Mesenchymal stem cell (in vitro differentiated cells and primary cell): Measurements from ENCODE around the gene HSPH1.

Experiments used
- DNase-seq: peaks from one replicate; pipeline ENCODE4 v3.0.0-alpha.2; 2013
- H2AFZ ChIP-seq: one replicate; pipeline ENCODE4 v1.6.1; 2013; ENCODE audit warnings: low read depth, mild to moderate bottlenecking, control low read depth, inconsistent platforms, low read length, moderate library complexity
- H2AK5ac ChIP-seq: 2 replicates; pipeline ENCODE4 v1.6.1; 2013; ENCODE audit warnings: low read length, moderate library complexity, mild to moderate bottlenecking, inconsistent platforms; ENCODE audit not compliant: severe bottlenecking
- H2BK120ac ChIP-seq: one replicate; pipeline ENCODE4 v1.6.1; 2013; ENCODE audit warnings: low read depth, mild to moderate bottlenecking, inconsistent platforms, low read length, moderate library complexity
- H2BK12ac ChIP-seq, 2 experiments: one replicate each; pipeline ENCODE4 v1.6.1; 2013; ENCODE audit warnings: inconsistent platforms in 2 of 2, low read length in 2 of 2, mild to moderate bottlenecking in 2 of 2, moderate library complexity in 2 of 2, control low read depth in 1 of 2
- H2BK15ac ChIP-seq: one replicate; pipeline ENCODE4 v1.6.1; 2013; ENCODE audit warnings: mild to moderate bottlenecking, low read depth, inconsistent platforms; ENCODE audit not compliant: poor library complexity, severe bottlenecking
- H2BK5ac ChIP-seq: 2 replicates; pipeline ENCODE4 v1.6.1; 2013; ENCODE audit warnings: low read depth, mild to moderate bottlenecking, low read length, control low read depth, inconsistent platforms; ENCODE audit not compliant: poor library complexity, severe bottlenecking
- H3K14ac ChIP-seq, 2 experiments: one replicate each; pipeline ENCODE4 v1.6.1; 2013; ENCODE audit warnings: inconsistent platforms in 2 of 2, low read length in 2 of 2, control low read depth in 1 of 2, mild to moderate bottlenecking in 1 of 2, moderate library complexity in 1 of 2
- H3K18ac ChIP-seq, 2 experiments: one replicate each; pipeline ENCODE4 v1.6.1; 2013; ENCODE audit warnings: inconsistent platforms in 2 of 2, low read length in 2 of 2, control low read depth in 1 of 2, low read depth in 1 of 2, mild to moderate bottlenecking in 1 of 2
- H3K23ac ChIP-seq, 2 experiments: one replicate each; pipeline ENCODE4 v1.6.1; 2013; ENCODE audit warnings: inconsistent platforms in 2 of 2, low read length in 2 of 2, mild to moderate bottlenecking in 2 of 2, moderate library complexity in 2 of 2, control low read depth in 1 of 2
- H3K27ac ChIP-seq: 2 replicates; pipeline ENCODE4 v1.5.1; 2013; ENCODE audit warnings: mild to moderate bottlenecking, moderate library complexity, low read length, control low read depth, inconsistent platforms; ENCODE audit not compliant: poor library complexity, severe bottlenecking
- H3K27me3 ChIP-seq, 2 experiments: 2 replicates each; pipeline versions ENCODE4 v1.6.1 to v1.7.0; 2013; ENCODE audit warnings: low read length in 2 of 2, mild to moderate bottlenecking in 2 of 2, moderate library complexity in 2 of 2, control low read depth in 1 of 2, inconsistent platforms in 1 of 2; ENCODE audit not compliant: control insufficient read depth in 1 of 2, insufficient read depth in 1 of 2
- H3K36me3 ChIP-seq, 2 experiments: 2 replicates each; pipeline versions ENCODE4 v1.6.1 to v1.7.0; 2013; ENCODE audit warnings: low read length in 2 of 2, control low read depth in 1 of 2, inconsistent platforms in 1 of 2, low read depth in 1 of 2, mild to moderate bottlenecking in 1 of 2; ENCODE audit not compliant: insufficient read depth in 2 of 2, control insufficient read depth in 1 of 2
- H3K4ac ChIP-seq, 2 experiments: one replicate each; pipeline ENCODE4 v1.6.1; 2013; ENCODE audit warnings: inconsistent platforms in 2 of 2, low read length in 2 of 2, mild to moderate bottlenecking in 2 of 2, moderate library complexity in 2 of 2, control low read depth in 1 of 2, low read depth in 1 of 2
- H3K4me1 ChIP-seq: 2 replicates; pipeline ENCODE4 v1.6.1; 2013; ENCODE audit warnings: low read depth, low read length, control low read depth; ENCODE audit not compliant: control insufficient read depth, insufficient read depth
- H3K4me2 ChIP-seq: 2 replicates; pipeline ENCODE4 v1.6.1; 2013; ENCODE audit warnings: low read length, mild to moderate bottlenecking, inconsistent platforms; ENCODE audit not compliant: poor library complexity, severe bottlenecking
- H3K4me3 ChIP-seq, 2 experiments: 2 replicates each; pipeline versions ENCODE4 v1.5.1 to v1.7.0; 2013; ENCODE audit warnings: low read length in 2 of 2, mild to moderate bottlenecking in 2 of 2, control low read depth in 1 of 2, low read depth in 1 of 2; ENCODE audit not compliant: insufficient read depth in 1 of 2
- H3K79me1 ChIP-seq: replicated peaks from 2 replicates; pipeline ENCODE4 v1.6.1; 2013; ENCODE audit warnings: mild to moderate bottlenecking, control low read depth, low read length, inconsistent platforms; ENCODE audit not compliant: poor library complexity, severe bottlenecking
- H3K9ac ChIP-seq: 2 replicates; pipeline ENCODE4 v1.7.0; 2013; ENCODE audit warnings: mild to moderate bottlenecking, low read length, moderate library complexity
- H3K9me3 ChIP-seq: 2 replicates; pipeline ENCODE4 v1.7.0; 2013; ENCODE audit warnings: mild to moderate bottlenecking, low read length; ENCODE audit not compliant: control insufficient read depth
- H4K8ac ChIP-seq: one replicate; pipeline ENCODE4 v1.6.1; 2013; ENCODE audit warnings: inconsistent platforms, mild to moderate bottlenecking, low read length, moderate library complexity
- H4K91ac ChIP-seq: one replicate; pipeline ENCODE4 v1.6.1; 2013; ENCODE audit warnings: mild to moderate bottlenecking, low read length, inconsistent platforms
- WGBS: methylation state at CpG from one replicate; pipeline ENCODE4 v1.1.7; 2013; ENCODE audit warnings: mixed read lengths; 5-methylcytosine and 5-hydroxymethylcytosine counted together

Gene HSPH1

GRCh38 chr13:31154939-31155338 is 6.8 kb downstream of the HSPH1 start:
- Histone ChIP-seq H3K23ac (no peak overlapping the region), H2BK5ac (no peak overlapping the region), H3K4me2 (no peak overlapping the region), H3K9ac (peak overlapping the region; percentile 52), H3K4me3 (no peak overlapping the region), H3K18ac (no peak overlapping the region), H3K27ac (no peak overlapping the region), H3K4me1 (no peaks in the 10 kb centered on the region), H2BK12ac (no peak overlapping the region), H2BK15ac (no peak overlapping the region), H3K9me3 (no peaks in the 10 kb centered on the region), H2AK5ac (no peak overlapping the region), H3K79me1 (peaks cover 6% of the 10 kb centered on the region), H3K36me3 (peaks cover 0 to 77% of the 10 kb centered on the region in 2 experiments), H2BK120ac (no peak overlapping the region), H3K4ac (no peak overlapping the region), H4K91ac (no peak overlapping the region), H3K27me3 (no peaks in the 10 kb centered on the region), H2AFZ (no peak overlapping the region), H3K14ac (no peak overlapping the region), H4K8ac (no peak overlapping the region)
- peak; percentile 54 for DNase-seq
- 100% methylated on average over 1 of the region's 2 CpGs for WGBS

GRCh38 chr13:31151837-31152236 is 9.9 kb downstream of the HSPH1 start:
- H3K4me1 ChIP-seq = no peaks in the 10 kb centered on the region
- no peak overlapping the region for H2BK12ac ChIP-seq
- H2BK120ac ChIP-seq = no peak overlapping the region
- H3K4ac ChIP-seq = no peak overlapping the region
- no peak overlapping the region for H2BK15ac ChIP-seq
- H3K36me3 ChIP-seq = peaks cover 0 to 95% of the 10 kb centered on the region in 2 experiments
- H3K18ac ChIP-seq = no peak overlapping the region
- no peak overlapping the region for H3K23ac ChIP-seq
- WGBS = 98% methylated on average over 3 of the region's 3 CpGs
- no peak overlapping the region for H2BK5ac ChIP-seq
- no peak overlapping the region for H3K27ac ChIP-seq
- H3K4me3 ChIP-seq = no peak overlapping the region
- DNase-seq = no peak
- no peak overlapping the region for H4K8ac ChIP-seq
- H3K9ac ChIP-seq = no peak overlapping the region
- no peak overlapping the region for H2AK5ac ChIP-seq
- H3K14ac ChIP-seq = no peak overlapping the region
- no peak overlapping the region for H2AFZ ChIP-seq
- no peak overlapping the region for H3K4me2 ChIP-seq
- no peak overlapping the region for H4K91ac ChIP-seq
- H3K27me3 ChIP-seq = no peaks in the 10 kb centered on the region
- no peaks in the 10 kb centered on the region for H3K9me3 ChIP-seq
- peaks cover 9% of the 10 kb centered on the region for H3K79me1 ChIP-seq

GRCh38 chr13:31150315-31150985 is 11.3 kb downstream of the HSPH1 start:
- Histone ChIP-seq H2BK12ac (no peak overlapping the region), H3K14ac (no peak overlapping the region), H3K79me1 (peaks cover 13% of the 10 kb centered on the region), H2BK120ac (no peak overlapping the region), H3K9ac (no peak overlapping the region), H3K27me3 (no peaks in the 10 kb centered on the region), H4K91ac (no peak overlapping the region), H3K27ac (no peak overlapping the region), H3K9me3 (no peaks in the 10 kb centered on the region), H4K8ac (no peak overlapping the region), H3K36me3 (peaks cover 3 to 100% of the 10 kb centered on the region in 2 experiments), H3K4me2 (no peak overlapping the region), H3K23ac (no peak overlapping the region), H2AFZ (no peak overlapping the region), H3K4ac (no peak overlapping the region), H2BK15ac (no peak overlapping the region), H3K4me3 (no peak overlapping the region), H3K18ac (no peak overlapping the region), H2AK5ac (no peak overlapping the region), H2BK5ac (no peak overlapping the region), H3K4me1 (no peaks in the 10 kb centered on the region)
- 94% methylated on average over 4 of the region's 4 CpGs for WGBS
- DNase-seq = no peak

GRCh38 chr13:31149604-31150003 is 12.1 kb downstream of the HSPH1 start:
- Histone ChIP-seq H3K27ac (no peak overlapping the region), H3K9ac (no peak overlapping the region), H3K79me1 (peaks cover 14% of the 10 kb centered on the region), H3K9me3 (no peaks in the 10 kb centered on the region), H2AK5ac (no peak overlapping the region), H3K36me3 (peaks cover 3 to 100% of the 10 kb centered on the region in 2 experiments), H3K23ac (no peak overlapping the region), H2AFZ (no peak overlapping the region), H3K4ac (no peak overlapping the region), H3K27me3 (no peaks in the 10 kb centered on the region), H4K8ac (no peak overlapping the region), H3K4me1 (no peaks in the 10 kb centered on the region), H2BK12ac (no peak overlapping the region), H3K4me2 (no peak overlapping the region), H2BK5ac (no peak overlapping the region), H3K18ac (no peak overlapping the region), H3K14ac (no peak overlapping the region), H3K4me3 (no peak overlapping the region), H2BK120ac (no peak overlapping the region), H2BK15ac (no peak overlapping the region), H4K91ac (no peak overlapping the region)
- DNase-seq = no peak
- 98% methylated on average over 2 of the region's 2 CpGs for WGBS
